Measurements from ENCODE around the gene ERN1.
"Not testable (repeated sequence)": the region's sequence is repeated elsewhere in the genome, so short reads cannot be mapped to it uniquely, and the experiment has no call there.

Gene ERN1

GRCh38 chr17:64129515-64129764 is 504 bp downstream of the ERN1 start:
- no peak for TF ChIP-seq CTCF (IDR thresholded peaks at IDR 0.05; ENCODE audit: low read length, missing control alignments)
- peak overlapping the region; percentile 77 for H3K4me3 ChIP-seq (replicated peaks; ENCODE audit: low read depth, low read length)
- DNase-seq (ENCODE audit: low read depth) = no peak

- peak; percentile 51 for DNase-seq (ENCODE audit: low read depth)
- TF ChIP-seq CTCF (IDR thresholded peaks at IDR 0.05; ENCODE audit: low read length, missing control alignments) = no peak
- H3K4me3 ChIP-seq (replicated peaks; ENCODE audit: low read depth, low read length) = peak overlapping the region; percentile 77
These were observed 993 bp downstream of the ERN1 start for GRCh38 chr17:64128787-64129514.

- DNase-seq (ENCODE audit: low read depth) = no peak
- TF ChIP-seq CTCF (IDR thresholded peaks at IDR 0.05; ENCODE audit: low read length, missing control alignments) = no peak
- no peak overlapping the region for H3K4me3 ChIP-seq (replicated peaks; ENCODE audit: low read depth, low read length)
These were observed 3.0 kb downstream of the ERN1 start for GRCh38 chr17:64126918-64127317.

- no peak for DNase-seq (ENCODE audit: low read depth)
- TF ChIP-seq CTCF (IDR thresholded peaks at IDR 0.05; ENCODE audit: low read length, missing control alignments) = no peak
- no peak overlapping the region for H3K4me3 ChIP-seq (replicated peaks; ENCODE audit: low read depth, low read length)
These were observed 4.0 kb downstream of the ERN1 start for GRCh38 chr17:64125937-64126336.

- no peak for TF ChIP-seq CTCF (IDR thresholded peaks at IDR 0.05; ENCODE audit: low read length, missing control alignments)
- no peak overlapping the region for H3K4me3 ChIP-seq (replicated peaks; ENCODE audit: low read depth, low read length)
- DNase-seq (ENCODE audit: low read depth) = no peak
These were observed 5.3 kb downstream of the ERN1 start for GRCh38 chr17:64124609-64125008.

- no peak for DNase-seq (ENCODE audit: low read depth)
- TF ChIP-seq CTCF (IDR thresholded peaks at IDR 0.05; ENCODE audit: low read length, missing control alignments) = no peak
- H3K4me3 ChIP-seq (replicated peaks; ENCODE audit: low read depth, low read length) = no peak overlapping the region
These were observed 6.8 kb downstream of the ERN1 start for GRCh38 chr17:64123114-64123513.

GRCh38 chr17:64120972-64121786 is 8.8 kb downstream of the ERN1 start:
- not testable (repeated sequence) for H3K4me3 ChIP-seq (replicated peaks; ENCODE audit: low read depth, low read length); DNase-seq (ENCODE audit: low read depth)

Data from fibroblast of pulmonary artery (primary cell).